C4-2B (cell line): Measurements from ENCODE around the gene GMPS.

Source experiments
- ZFX ChIP-seq: fragments of 450-650 bp; IDR thresholded peaks from 2 replicates; pipeline ENCODE4 v1.6.1; 2017
- TF ChIP-seq, protein P1 (sequence below): fragments of 450-650 bp; conservative IDR thresholded peaks from 2 replicates; pipeline ENCODE4 v1.5.1; 2017; ENCODE audit warnings: mild to moderate bottlenecking

DNA sequence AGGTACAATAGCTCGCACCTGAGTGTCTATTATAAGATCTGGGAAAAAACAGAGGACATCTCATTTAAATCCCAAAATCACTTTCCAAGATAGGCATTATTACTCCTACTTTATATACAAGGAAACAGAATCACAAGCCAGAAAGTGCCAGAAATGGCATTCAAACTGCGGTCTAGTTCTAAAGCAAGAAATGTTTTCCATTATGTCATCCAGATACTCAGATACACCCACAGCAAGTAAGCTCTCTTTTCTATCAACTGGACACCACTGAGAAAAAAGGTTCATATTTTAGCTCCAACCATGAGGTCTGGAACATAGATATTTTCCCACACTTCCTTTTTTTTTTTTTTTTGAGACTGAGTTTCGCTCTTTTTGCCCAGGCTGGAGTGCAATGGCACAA, 24.3 kb upstream of the GMPS start:
- TF ChIP-seq, protein P1, sequence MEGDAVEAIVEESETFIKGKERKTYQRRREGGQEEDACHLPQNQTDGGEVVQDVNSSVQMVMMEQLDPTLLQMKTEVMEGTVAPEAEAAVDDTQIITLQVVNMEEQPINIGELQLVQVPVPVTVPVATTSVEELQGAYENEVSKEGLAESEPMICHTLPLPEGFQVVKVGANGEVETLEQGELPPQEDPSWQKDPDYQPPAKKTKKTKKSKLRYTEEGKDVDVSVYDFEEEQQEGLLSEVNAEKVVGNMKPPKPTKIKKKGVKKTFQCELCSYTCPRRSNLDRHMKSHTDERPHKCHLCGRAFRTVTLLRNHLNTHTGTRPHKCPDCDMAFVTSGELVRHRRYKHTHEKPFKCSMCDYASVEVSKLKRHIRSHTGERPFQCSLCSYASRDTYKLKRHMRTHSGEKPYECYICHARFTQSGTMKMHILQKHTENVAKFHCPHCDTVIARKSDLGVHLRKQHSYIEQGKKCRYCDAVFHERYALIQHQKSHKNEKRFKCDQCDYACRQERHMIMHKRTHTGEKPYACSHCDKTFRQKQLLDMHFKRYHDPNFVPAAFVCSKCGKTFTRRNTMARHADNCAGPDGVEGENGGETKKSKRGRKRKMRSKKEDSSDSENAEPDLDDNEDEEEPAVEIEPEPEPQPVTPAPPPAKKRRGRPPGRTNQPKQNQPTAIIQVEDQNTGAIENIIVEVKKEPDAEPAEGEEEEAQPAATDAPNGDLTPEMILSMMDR = no peak
- TF ChIP-seq ZFX = no peak
